HG02973 (cell line): Measurements from ENCODE around the gene ZNF157.

Source experiments
- ATAC-seq: cut with Tn5 transposase; IDR thresholded peaks from one replicate; pipeline ENCODE4 v1.9.1; 2021; ENCODE audit warnings: moderate library complexity; ENCODE audit not compliant: unreplicated experiment

Gene ZNF157

DNA sequence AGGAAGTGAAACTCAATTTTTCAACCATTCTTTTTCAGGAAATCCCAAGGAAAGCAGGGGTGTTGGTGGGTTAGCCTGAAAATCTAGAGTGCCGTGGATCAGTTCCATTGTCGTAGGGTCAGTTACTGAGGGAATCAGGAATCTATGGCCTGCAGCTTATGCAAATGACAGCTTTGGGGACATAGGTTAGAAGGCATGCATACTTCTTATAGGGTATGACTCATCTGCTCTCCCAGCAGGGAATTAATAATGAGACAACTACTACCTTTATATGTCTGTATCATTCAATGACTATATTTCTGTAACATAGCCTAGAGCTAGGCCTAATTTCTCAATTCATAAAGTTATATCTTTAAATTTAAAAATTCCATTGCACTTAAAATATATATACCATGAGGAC, 76.1 kb downstream of the ZNF157 start:
- no peak for ATAC-seq

DNA sequence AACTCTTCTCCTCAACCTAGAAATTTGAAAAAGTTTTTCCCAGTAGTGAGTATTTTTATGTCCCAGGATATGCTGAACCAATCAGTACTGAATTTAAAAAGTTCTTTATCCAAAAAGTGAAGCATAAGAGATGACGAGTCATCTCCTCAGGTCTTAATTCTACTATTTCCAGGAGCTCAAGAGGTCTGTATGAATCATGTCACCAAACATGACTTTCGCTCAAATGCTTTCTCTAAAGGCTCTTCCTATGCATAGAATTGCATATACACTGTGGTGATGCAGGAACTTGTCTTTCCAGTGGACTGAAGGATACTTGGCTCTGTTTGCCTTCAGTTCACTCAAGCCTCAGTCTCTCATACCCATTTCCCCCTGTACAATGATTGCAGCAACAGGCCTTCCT, 76.6 kb downstream of the ZNF157 start:
- no peak for ATAC-seq

- ATAC-seq = no peak
These were observed 77.2 kb downstream of the ZNF157 start for GRCh38 chrX:47447607-47448006.

- ATAC-seq = no peak
These were observed 77.9 kb downstream of the ZNF157 start for GRCh38 chrX:47448165-47448806.

DNA sequence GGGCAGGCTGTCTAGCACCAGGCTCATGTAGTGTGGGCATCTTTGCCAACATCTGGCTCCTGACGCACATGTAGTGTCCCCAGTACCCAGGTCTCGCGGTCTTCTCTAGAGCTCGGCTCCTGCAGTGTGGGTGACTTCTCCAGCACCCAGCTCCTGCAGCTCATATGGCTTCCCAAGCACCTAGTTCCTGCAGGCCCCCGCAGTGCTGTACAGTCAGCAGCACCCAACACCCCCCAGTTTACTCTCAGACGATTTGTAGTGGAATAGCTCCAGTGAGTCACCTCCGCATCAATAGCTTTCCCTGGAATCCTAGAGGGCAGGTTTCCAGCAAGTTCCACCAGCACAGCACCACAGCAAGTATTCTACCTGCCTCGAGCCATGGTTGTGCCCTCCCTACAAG, 81.7 kb downstream of the ZNF157 start:
- ATAC-seq = no peak

GRCh38 chrX:47456080-47456479, 85.7 kb downstream of the ZNF157 start:
- ATAC-seq = no peak

GRCh38 chrX:47458528-47458927, 88.2 kb downstream of the ZNF157 start:
- no peak for ATAC-seq

- no peak for ATAC-seq
These were observed 90.2 kb downstream of the ZNF157 start for GRCh38 chrX:47460561-47460960.
